HG03103 (cell line): ENCODE data around the gene ARGLU1.

Experiments
- ATAC-seq: cut with Tn5 transposase; IDR thresholded peaks from one replicate; pipeline ENCODE4 v1.9.1; 2021; ENCODE audit warnings: low read depth; ENCODE audit not compliant: unreplicated experiment

ARGLU1 gene

GRCh38 chr13:106527445-106527801 lies 40.5 kb downstream of the ARGLU1 start:
- ATAC-seq, result no peak

DNA sequence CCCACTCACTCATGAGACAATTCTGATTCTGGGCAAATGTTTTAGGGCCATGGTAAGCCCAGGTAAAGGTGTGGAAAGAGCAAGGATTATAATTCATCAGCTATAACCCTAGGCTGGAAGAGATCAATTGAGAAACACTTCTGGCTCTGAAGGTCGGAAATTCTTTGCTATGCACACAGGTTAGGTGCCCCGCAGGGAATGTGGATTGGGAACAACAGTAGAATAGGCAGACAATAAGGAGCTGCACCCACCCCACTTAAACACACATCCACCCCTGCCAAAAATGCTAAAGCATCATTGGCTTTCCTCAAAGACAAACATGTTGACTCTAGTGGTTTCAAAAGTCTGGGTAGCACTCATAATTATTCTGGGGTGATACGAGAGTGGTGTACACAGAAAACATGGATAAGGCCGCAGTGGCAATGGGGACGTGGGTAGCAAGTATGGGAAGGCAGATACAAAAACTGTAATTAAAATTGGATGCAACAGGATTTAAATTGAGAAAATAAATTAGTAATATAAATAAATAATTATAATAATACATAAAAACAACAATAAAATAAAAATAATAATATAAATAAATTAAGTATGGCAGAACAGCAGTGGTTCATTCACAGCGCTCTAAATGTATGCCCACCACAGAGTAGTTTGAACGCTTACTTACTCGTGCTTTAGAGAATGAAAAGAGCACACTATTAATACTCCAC lies 41.0 kb downstream of the ARGLU1 start:
- ATAC-seq, result no peak

- no peak for ATAC-seq
Measured at GRCh38 chr13:106525865-106526264, 42.1 kb downstream of the ARGLU1 start.

GRCh38 chr13:106524108-106524507 lies 43.8 kb downstream of the ARGLU1 start:
- ATAC-seq, result no peak

DNA sequence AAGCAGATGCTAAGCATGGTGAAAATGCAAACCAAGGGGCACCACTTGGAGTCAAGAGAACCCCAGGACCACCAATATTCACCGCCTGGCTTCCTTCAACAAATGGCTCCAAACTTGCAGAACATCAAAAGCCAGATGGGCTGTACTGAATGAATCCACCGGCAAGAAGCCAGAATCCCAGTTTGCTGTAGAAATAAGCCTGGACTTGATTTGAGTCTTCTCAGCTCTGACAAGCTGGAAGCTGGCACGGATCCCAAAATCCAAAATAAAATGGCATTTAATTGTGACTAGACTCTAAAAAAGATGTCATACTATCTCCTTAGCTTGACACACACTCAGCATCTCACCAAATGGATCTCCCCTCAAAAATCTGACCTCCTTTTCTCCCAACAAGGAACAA lies 44.4 kb downstream of the ARGLU1 start:
- no peak for ATAC-seq

DNA sequence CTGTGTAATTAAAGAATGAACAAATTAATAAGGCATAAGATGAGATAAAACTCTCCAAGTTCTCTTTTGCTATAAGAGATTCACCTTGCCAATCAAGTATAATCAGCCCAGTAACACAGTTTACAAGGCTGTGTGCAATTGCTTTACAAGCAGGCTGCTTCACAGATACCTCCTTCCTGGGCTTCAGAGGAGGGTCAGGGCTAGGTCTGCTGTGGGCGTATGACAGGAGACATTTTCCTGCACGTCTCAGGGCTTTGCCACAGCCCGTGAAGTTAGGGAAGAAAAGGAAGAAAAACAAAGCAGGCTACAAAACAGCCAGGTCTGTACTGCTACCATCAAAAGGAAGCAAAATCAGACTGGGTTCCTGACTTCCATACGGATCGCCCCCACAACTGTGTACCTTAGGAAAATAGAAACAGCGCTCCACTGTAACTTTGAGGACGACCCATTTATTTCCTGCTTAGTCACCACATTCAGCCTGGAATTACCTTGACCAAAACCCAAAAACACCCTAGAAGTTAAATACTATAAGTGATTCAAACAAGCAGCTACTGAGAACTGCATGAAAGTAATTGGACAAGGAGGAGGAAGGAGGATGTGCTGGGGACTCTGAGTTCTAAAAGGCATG lies 44.9 kb downstream of the ARGLU1 start:
- ATAC-seq, result no peak

DNA sequence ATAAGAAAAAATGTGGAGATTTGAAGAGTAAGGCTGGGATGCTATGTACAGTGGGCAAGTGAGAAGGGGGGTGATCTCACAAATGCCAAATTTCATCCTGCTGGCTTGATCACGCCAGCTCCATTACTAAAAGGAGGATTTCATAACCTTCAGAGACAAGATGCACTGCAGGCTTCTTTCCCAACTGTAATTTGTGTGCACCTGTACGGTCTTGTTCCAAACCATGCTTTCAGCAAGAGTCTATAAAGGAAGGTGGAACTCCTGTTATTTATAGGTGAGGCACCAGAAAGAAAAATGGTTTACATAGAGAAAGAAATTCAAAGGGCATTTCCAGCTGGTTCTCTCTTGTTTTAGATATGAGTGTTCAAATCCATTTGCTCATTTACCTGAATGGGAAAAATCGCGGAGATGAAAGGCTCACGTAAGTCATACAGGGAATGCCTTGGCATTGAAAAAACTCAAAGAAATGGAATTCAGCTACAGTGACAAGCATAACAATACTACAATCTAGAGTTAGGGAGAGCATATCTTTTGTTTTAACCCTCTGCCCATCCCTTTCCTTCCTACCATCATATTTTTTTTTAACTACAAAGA lies 45.7 kb downstream of the ARGLU1 start:
- ATAC-seq, result no peak

DNA sequence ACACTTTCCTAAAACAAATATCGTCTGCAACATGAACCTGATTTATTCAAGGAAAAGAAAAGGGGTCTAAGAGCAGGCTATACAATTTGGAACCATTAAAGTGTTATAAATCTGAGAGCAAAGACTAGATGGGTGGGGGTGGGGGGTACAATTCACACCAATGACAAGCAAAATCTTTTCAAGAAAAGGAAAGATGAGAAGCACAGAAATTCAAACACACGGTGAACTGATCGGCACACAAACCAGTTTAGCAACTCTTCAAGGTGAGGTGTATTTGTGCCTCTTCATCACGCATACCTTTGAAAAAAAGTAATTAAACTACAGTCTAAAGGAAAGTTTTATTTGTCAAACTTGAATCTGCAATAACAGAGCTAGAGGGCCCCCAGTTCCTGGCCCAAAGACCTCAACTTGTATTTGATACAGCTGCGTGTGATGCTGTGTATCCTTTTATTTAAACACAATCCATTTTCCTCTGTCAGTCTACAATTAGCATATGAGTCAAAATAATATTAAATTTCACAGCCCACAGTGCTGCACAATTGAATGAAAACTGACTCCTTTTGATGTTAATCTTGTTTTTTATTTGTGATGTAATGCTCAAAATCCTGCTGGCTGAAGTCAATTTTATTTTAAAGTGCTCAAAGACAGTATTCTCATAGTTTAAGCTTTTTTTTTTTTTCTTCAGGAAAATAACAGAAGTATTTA lies 46.7 kb downstream of the ARGLU1 start:
- ATAC-seq, result no peak

DNA sequence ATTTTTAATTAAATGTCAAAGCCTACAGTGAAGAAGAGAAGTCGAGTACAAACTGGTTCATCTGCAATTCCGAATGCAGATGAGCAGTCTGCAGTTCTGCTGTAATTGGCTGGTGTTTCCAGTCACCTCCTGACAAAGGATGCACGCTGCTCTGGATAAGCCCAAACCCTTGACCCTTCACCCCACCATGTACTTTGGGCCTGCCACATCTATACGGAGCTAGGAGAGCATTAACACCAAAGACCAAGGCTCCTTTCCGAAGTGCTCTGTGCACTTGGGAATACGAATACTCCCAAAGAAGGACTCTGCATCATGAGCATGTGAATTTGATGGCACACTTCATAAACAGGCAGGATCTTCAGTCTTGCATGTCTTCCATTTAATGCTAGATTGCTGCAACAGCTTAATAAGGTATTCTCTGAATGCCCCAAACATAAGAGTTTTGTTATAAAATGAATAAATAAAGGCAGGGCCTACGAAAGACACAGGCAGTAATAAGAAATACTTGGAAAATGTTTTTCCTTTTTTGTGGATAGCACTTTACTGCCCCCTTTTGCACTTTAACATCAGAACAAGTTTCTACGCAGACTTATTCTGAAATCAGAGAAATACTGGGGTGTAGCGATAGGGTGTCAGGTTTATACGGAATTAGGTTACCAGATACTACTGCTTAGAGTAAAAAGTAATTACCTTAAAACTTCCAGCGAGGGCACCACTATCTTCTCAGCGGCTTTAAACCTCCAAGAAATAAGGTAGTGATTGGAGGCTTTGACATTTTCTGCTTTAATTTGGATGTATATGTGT lies 47.5 kb downstream of the ARGLU1 start:
- no peak for ATAC-seq

DNA sequence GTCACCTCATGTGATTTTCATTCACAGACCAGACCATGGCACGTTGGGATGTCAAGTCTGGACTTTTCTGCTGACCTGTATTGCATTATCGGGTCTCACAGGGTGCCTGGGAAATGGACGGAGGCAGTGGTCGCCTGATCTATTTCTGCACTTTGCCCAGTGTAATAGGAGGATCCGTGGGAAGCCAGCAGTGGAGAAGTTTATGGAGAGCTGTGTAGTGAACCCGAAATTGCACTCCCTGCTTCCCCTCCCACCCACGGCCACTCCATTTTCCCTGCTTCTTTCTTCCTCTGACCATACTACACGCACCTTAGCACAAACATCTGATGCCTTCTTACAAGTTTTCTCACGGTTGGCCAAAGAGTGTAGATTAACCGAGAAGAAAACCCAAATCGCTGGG lies 49.4 kb downstream of the ARGLU1 start:
- no peak for ATAC-seq

GRCh38 chr13:106517109-106517847 lies 50.7 kb downstream of the ARGLU1 start:
- no peak for ATAC-seq

DNA sequence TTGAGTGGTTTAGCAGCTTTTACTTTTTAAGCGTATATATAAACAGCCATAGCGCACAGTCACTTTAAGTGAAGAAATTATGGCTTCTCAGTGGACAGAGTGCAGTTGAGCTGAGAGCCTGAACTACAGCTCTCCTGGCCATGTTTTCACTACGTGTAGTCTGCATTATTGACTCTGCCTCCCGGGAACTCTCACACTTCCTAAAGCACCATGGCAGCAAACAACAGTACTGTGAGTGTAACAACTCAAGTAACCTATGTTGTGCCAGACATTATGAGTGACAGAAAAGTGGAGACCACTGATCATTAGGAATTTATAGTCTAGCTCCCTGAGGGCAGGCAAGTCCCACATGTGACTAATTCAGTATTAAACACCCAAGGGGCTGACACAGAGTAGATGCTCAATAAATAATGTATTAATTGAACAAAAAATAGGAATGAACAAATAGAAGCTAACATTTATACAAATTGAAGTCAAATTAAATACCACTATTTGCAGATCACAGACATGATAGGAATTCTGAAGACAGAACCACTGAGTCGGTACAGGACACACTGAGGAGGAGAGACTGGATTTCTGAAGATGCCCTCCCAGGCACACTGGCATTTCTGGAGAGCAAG lies 52.2 kb downstream of the ARGLU1 start:
- no peak for ATAC-seq

DNA sequence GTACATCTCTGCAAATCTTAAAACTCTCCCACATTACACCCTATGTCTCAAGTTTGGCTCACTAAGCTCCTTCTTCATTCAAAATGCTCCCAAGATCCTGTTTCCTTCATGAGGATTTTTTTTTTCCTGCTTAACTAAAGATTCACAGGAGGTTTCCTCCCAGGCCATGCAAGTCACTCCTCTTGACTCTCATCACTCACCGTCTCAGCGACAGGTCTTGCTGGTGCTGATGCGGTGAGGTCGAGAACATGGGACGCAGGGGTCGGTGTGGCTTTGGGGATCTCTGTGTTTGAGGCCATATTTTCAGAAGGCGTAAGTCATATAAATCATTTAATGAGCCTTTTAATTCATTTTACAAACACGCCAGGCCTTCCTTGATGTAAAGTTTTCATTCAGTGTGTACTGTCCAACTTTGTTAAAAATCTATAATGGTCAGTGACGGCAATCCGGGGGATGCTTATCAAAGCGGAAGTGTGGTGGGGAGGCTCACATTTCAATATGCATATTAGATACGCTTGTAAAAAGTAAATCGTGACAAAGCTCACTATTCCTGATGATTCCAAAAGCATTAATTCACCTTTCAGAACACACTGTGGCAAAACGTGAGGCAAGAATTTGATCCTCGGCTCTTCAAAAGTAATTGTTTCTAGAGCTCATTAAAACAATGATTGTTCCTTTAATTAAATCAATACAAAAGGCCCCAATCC lies 52.9 kb downstream of the ARGLU1 start:
- ATAC-seq, result no peak

GRCh38 chr13:106513025-106513983 lies 54.6 kb downstream of the ARGLU1 start:
- no peak for ATAC-seq

DNA sequence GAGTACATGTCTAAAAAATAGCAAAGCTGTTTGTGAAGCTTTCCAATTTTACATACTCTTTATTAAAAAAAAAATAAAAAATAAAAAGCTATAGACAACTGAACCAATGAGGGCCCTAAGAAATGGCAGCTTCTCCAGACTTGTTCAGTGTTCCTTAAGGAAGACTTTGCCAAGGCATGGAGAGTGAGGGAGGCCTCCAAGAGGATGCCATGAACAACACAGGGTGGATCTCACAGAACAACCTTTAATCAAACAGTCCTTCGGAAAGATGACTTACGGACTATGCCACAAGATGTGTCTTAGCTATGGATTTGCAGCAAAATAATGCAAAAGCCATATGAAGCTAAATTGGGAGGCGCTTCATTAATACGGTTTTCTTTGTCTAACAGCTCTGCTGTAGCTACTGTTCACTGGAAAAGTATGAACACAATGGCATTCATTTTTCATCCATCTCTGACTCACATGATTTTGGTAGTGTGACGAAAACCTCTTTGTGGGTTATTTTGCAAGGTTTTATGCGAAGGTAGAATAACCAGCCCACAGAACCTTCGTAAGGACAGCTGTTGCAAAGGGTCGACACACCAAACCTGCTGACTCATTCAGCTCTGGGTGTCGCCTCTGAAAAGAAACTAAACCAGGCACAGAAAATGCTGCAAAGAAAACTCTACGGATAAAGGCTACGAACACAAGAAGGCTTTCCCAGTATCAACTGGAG lies 60.2 kb downstream of the ARGLU1 start:
- peak; percentile 78 for ATAC-seq

- no peak for ATAC-seq
Measured at GRCh38 chr13:106506286-106506685, 61.7 kb downstream of the ARGLU1 start.

GRCh38 chr13:106505732-106506131 lies 62.2 kb downstream of the ARGLU1 start:
- no peak for ATAC-seq
